Hematopoietic multipotent progenitor cell treated with erythropoietin and hydrocortisone succinate and interleukin-3 and kit ligand, for 17 days (in vitro differentiated cells): Measurements from ENCODE around the gene EML2.
"Not testable (repeated sequence)": the region's sequence is repeated elsewhere in the genome, so short reads cannot be mapped to it uniquely, and the experiment has no call there.

Experiments
- DNase-seq: peaks from one replicate; pipeline ENCODE4 v3.0.0-alpha.2; 2015; ENCODE audit warnings: low spot score

The EML2 gene

GRCh38 chr19:45653634-45654033 lies 14.4 kb upstream of the EML2 start:
- DNase-seq: no peak

- no peak for DNase-seq
These were observed 11.5 kb upstream of the EML2 start for GRCh38 chr19:45650722-45651121.

GRCh38 chr19:45646345-45646698 lies 7.1 kb upstream of the EML2 start:
- no peak for DNase-seq

GRCh38 chr19:45645631-45646344 lies 6.6 kb upstream of the EML2 start:
- DNase-seq: no peak

- DNase-seq: no peak
These were observed 6.0 kb upstream of the EML2 start for GRCh38 chr19:45645068-45645630.

GRCh38 chr19:45643927-45644771 lies 5.0 kb upstream of the EML2 start:
- no peak for DNase-seq

- peak; percentile 80 for DNase-seq
These were observed 4.1 kb upstream of the EML2 start for GRCh38 chr19:45643024-45643926.

GRCh38 chr19:45641274-45642105 lies 2.3 kb upstream of the EML2 start:
- DNase-seq: peak; percentile 88

- no peak for DNase-seq
These were observed 1.7 kb upstream of the EML2 start for GRCh38 chr19:45640849-45641273.

- DNase-seq: no peak
These were observed 1.1 kb downstream of the EML2 start for GRCh38 chr19:45637890-45638667.

- DNase-seq: no peak
These were observed 2.3 kb downstream of the EML2 start for GRCh38 chr19:45636902-45637301.

GRCh38 chr19:45636275-45636674 lies 2.9 kb downstream of the EML2 start:
- DNase-seq: no peak

- peak; percentile 61 for DNase-seq
These were observed 6.6 kb downstream of the EML2 start for GRCh38 chr19:45632468-45633196.

- DNase-seq: no peak
These were observed 8.7 kb downstream of the EML2 start for GRCh38 chr19:45630463-45630862.

- no peak for DNase-seq
These were observed 9.5 kb downstream of the EML2 start for GRCh38 chr19:45629704-45630103.

- DNase-seq: not testable (repeated sequence)
These were observed 11.0 kb downstream of the EML2 start for GRCh38 chr19:45628219-45628618.

GRCh38 chr19:45623984-45624383 lies 15.2 kb downstream of the EML2 start:
- no peak for DNase-seq

- no peak for DNase-seq
These were observed 17.2 kb downstream of the EML2 start for GRCh38 chr19:45621976-45622503.

GRCh38 chr19:45621389-45621788 lies 17.8 kb downstream of the EML2 start:
- no peak for DNase-seq

- DNase-seq: no peak
These were observed 22.5 kb downstream of the EML2 start for GRCh38 chr19:45616704-45617017.
